ENCODE data around the gene SMARCA4.

Gene SMARCA4

DNA sequence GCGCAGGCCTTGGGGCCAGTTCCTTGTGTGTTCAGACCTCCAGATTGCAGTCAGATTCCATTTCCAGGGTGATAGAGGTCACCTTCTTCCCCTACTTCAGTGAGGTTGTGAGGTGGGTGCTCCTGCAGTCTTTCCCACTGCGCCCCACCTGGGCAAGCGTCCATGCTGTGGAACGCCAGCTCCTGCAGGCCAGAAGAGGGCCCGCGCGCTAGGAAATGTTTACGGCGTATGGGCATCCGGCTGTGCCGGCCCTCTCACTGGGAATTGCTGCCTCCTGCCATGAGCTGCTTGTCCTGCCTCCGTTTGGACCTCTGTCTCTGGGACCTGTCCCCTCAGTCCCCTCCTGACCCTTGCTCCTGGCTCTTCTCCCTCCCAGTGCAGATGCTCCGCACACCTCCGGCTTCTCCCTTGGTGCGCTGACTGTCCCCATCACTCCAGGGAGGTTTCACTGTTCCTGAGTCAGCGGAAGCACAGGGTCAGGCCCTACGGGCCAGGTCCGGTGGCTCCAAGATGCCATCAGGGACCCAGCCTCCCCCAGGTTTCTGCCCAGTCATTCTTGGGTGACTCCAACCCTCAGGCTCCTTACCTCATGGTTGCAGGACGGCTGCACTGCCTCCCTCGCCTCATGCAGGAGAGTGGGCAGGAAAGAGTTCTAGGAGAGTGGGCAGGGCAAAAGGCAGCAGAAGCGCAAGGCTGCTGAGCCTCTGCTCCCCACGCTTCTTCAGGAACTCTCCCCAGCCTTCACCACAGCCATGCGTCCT lies 56.6 kb downstream of the SMARCA4 start:
- no peak for DNase-seq

DNA sequence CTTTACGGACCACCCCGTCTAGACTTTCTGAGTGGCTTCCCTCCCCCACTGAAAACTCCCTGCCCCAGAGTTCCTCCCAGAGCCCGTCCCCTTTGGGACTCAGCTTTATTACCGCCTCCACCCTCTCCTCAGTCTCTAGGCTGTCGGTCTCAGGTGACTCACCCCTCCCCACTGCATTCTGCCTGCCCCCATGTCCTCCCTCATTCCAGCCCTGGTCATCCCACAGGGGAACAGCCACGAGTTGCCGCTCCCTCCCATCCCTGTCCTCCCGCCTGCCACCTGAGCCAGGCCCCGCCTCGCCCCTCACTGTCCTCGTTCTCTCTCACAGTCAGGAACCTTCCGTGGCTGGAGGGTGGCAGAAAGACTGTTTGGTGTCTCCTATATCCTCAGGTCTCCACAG lies 57.3 kb downstream of the SMARCA4 start:
- no peak for DNase-seq

DNA sequence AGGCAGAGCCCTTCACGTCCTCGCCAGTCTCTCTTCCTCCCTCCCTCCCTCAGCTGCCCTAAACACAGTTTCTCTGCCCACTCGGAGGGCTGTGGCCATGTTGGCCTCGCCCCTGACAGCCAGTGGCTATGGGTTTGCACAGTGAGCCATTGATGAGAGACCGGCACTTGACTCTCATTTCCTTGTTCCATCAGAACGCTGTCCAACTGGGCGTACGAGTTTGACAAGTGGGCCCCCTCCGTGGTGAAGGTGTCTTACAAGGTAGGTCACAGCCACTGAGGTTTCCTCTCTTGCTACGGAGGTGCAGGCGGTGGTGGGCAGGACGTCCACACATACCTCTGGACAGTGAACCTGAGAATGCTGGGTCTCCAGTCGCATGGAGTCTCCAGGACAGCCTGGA lies 57.9 kb downstream of the SMARCA4 start:
- no peak for DNase-seq

DNA sequence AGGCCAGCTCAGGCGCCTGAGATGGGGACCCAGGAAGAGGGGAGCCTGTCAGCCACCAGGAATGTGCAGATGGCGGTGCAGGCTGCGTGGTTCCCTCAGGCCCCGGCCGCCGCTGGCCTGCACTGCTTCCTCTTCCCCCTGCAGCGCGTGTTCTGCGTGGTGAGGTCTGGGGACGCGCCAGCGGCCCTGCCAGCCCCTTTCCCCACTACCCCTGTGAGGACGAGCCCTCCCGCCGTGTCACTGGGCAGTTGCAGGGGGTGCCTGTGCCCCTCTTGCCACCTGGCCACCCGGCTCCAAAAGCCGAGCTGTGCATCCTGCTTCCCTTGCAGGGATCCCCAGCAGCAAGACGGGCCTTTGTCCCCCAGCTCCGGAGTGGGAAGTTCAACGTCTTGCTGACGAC lies 58.4 kb downstream of the SMARCA4 start:
- DNase-seq, result no peak

DNA sequence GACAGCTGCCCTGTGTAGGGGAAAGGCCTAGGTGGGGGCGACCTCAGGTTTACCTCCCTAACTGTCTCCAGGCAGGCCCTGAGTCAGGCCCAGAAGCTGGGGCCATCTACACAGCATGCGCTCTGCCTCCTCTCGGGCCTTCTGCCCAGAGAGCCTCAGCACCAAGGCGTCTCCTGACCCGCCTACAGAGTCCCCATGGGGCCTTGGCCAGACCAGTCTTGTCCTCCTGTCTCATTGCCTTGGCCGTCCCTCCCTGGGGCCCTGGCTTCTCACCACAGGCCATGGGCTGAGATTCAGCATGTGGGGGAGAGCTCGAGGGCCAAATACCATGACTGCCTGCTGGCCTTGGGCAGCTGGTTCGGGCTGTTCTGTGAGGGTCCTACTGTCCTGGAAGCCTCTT lies 59.0 kb downstream of the SMARCA4 start:
- no peak for DNase-seq

DNA sequence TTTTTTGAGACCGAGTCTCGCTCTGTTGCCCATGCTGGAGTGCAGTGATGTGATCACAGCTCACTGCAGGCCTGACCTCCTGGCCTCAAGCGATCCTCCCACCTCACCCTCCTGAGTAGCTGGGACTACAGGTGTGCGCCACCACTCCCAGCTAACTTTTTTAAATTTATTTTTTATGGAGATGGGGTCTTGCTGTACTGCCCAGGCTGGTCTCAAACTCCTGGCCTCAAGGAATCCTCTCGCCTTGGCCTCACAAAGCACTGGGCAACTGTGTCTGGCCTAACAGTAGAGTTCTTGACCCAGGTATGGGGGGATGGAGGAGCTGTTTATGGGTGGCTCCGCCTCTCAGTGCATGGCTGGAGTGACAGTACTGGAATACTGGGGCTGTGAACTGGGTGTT lies 59.6 kb downstream of the SMARCA4 start:
- no peak for DNase-seq

DNA sequence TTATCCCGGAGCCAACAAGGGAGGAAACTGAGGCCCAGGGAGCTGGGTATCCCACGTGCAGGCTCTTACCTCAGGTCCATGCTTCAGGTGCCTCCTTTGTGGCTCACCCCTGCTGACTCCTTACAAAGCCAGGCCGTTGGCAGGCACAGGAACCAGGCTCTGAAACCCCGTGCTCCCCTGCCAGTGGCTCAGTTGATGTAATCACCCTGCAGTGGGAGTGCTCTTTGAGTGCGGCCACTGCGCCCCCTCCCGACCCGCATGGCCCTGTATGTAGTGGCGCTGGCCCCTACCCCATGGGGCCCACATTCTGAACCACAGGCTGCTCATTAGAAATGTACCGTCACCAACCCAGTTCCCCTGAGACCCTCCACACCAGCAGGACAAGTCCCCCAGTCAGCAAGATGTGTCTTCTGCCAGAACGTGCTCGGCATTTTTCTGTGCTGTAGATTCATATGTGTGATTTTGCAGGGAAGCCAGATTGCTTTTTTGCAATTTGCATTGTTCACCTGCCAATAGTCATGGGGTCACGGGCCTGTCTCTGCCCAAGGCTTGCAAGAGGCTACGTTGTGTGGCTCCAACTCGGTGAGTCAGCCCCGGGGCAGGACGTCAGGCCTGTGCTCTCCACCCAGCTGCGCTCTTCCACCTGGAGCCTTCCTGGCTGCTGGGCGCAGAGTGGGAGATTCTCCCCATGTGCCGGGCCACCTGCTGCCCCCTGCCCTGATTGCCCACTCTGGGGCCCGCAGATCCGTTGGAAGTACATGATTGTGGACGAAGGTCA lies 60.3 kb downstream of the SMARCA4 start:
- DNase-seq, result no peak

DNA sequence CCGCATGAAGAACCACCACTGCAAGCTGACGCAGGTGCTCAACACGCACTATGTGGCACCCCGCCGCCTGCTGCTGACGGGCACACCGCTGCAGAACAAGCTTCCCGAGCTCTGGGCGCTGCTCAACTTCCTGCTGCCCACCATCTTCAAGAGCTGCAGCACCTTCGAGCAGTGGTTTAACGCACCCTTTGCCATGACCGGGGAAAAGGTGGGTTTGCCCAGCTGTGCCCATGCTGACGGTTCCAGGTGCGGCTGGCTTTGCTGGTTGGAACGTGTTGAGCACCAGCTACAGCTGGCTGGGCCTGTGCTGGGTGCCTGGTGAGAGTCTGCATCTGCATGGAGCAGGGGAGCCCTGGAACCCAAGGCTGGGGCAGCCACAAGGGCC lies 60.9 kb downstream of the SMARCA4 start:
- DNase-seq, result no peak

DNA sequence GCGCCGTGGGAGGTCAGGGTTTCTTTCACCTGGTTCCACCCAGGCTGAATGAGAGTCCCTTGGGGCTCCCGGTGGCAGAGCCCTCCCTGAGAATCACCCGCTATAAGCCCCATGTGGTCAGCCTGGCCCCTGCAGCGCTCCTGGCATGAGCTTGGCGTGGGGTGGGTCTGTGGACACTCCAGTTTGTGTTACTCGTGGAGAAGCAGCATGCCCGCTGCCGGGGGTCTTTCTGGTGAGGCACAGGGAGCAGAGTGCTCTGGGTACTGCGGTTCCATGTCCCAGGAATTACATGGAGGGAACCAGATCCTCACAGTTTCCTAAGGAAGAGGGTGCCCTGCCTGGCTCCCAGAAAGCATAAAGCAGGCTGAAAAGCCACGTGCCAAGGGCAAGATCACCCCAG lies 62.2 kb downstream of the SMARCA4 start:
- DNase-seq, result no peak

DNA sequence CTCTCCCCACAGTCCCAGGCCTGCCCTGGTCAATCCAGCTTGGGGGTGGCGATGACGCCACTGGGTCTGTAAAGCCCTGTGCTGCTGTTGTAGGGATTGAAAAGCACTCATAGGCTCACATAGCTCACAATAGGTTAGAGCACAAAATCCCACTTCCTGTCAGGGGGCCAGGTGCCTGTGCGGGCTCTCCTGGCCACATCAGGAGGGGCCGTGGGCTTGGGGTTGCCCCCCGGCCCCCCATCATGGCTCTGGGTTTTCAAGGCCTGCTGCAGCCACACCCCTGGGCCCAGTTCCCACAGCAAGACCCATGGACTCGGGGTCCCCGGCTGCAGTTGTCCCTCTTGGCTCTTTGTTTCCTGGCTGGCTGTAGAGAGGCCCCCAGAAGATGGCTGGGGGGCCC lies 62.9 kb downstream of the SMARCA4 start:
- DNase-seq, result no peak

DNA sequence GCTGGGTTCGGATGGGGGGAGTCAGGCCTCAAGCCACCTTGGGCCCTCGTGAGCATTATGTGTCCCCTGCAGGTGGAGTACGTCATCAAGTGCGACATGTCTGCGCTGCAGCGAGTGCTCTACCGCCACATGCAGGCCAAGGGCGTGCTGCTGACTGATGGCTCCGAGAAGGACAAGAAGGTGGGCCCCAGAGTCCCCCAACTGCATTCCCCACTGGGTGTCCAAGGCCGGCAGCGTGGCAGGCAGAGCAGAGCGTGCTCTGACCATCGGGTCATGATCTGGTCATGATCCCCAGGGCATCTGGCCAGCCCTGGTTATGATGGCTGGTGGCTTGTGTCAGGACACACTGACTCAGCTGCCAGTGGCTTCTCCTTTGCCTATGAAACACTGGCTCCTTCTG lies 63.4 kb downstream of the SMARCA4 start:
- no peak for DNase-seq

DNA sequence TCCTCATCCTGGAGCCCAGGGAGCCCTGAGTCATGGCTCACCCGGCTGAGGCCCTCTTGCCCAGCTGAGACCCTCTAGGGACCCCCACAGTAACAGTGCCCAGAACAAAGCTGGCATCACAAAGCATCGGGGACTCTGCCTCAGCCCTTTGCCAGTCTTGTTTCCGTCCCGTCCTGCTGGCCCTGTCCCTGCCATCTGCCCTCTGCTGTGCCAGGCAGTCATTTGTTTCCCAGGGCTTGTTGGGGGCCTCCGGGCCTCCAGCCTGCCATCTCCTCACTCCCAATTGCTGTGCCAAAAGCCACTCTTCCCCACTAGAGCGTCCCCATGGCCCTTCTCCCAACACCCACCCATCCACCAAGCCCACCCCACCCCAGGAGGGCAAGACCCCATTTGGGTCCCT lies 64.2 kb downstream of the SMARCA4 start:
- no peak for DNase-seq

DNA sequence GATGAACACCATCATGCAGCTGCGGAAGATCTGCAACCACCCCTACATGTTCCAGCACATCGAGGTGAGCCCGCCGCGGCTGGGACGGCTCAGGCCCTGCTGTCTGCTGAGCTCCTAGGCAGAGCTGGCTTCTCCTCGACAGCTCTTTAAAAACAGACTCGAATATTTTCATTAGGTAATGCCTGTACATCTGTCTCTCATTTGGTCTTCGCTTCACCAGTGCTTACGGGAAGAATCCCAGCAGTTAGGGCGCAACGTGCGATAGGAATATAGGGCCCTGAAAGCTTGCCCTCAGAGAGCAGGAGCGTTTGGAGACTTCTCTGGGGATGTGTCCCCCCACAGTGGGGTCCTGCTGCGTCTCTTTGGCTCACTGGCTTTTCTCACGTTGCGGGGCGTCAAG lies 64.6 kb downstream of the SMARCA4 start:
- DNase-seq, result no peak

DNA sequence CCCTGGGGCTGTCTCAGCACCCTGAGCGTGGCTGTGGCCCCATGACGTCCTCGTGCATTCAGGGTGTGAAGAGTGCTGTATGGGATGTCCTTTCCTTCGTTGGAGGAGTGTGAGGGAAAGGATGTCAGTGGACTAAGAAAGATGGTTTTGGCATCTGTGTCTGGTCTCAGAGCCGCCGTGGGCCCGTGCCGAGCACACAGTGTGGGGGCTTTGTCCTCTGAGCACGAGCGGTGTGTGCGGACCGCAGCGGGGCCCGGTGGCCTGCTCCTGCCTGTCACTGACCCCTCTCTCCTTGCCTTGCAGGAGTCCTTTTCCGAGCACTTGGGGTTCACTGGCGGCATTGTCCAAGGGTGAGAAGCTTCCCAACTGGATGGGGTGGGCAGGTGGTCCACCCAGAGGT lies 65.2 kb downstream of the SMARCA4 start:
- DNase-seq, result no peak

DNA sequence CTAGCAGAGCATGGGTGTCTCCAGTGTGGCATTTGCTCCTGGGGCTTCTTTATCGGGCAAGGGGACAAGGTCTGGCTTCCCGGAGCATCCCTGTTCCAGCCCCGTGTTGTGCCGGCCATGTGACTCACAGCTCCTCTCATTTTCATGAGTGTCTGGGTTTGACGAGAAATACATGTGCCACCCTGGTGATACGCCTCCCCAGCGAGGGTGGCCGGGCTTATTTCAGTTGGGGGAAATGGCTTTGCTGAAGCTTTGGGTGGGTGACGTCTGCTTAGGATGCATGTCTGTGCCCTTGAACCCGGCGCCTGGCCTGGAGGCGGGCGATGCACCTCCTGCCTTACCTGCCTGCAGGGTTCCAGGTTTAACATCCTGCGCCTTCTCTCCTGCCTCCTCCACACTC lies 66.6 kb downstream of the SMARCA4 start:
- no peak for DNase-seq

DNA sequence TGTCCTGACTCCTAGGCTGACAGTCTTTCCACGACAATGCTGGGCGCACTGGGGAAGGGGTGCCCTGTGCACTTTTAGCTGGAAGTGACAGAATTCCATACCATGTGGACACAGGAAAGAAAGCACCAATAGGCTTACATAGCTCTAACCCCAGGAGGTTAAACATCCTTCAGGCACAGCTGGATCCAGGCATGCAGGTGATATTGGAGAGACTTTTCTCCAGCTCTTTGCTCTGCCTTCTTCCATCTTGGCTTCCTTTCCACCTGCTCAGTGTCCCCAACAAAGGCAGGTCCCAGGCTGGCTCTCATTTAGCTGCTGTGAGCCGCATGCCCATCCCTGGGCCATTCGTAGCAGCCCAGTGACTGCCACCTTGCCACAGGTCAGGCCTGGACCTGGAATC lies 67.3 kb downstream of the SMARCA4 start:
- DNase-seq, result no peak

DNA sequence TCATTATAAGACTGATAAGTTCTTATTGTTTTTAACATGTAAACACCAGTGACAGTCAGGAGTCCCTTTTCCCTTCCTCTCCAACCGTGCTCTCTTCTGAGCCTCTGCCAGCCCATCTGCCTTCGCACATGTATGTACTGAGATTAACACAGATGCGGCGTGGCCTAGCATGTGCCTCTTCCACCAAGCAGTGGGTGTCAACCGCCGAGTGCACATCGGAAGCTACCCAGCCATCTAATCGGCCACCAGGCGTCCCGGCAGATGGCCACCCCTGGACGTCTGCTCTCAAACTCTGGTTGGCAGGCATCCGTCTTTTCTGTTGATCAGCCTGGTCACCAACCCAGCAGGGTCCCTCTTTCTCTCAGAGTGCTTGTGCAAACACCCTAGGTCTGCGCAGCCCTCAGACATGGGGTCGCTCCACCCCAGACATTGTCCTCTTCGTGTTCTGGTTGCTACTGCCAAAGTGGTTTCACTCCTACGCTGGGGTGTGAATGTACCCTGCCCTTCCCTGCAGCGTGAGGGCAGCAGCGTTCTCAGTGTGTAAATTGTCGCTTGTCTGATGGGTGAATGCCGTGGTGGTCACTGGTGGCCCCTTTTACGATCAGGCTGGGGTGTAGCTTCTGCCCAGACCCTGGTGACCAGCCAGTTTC lies 70.7 kb downstream of the SMARCA4 start:
- no peak for DNase-seq

DNA sequence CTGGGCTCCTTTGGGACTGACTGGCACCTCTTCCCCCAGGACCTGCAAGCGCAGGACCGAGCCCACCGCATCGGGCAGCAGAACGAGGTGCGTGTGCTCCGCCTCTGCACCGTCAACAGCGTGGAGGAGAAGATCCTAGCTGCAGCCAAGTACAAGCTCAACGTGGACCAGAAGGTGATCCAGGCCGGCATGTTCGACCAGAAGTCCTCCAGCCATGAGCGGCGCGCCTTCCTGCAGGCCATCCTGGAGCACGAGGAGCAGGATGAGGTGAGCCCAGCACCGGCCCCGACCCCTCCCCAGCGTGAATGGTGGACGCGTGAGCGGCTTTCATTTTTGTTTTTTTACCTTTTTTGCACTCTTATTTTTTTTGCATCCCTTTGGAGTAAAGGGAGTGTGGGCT lies 72.4 kb downstream of the SMARCA4 start:
- DNase-seq, result no peak

DNA sequence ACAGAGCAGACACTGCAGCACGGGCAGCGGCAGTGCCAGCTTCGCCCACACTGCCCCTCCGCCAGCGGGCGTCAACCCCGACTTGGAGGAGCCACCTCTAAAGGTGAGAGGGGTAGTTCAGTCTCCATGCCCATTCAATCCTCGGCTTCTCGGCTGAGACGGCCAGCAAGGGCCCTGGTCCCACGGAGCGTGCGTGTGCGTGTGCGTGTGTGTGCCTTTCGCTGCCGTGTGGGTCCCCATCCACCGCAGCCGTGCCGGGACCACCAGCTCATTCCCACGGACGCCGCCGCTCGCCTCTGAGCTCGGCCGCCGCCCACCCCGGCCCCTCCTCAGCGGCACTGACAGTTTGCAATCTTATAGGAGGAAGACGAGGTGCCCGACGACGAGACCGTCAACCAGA lies 72.9 kb downstream of the SMARCA4 start:
- no peak for DNase-seq

DNA sequence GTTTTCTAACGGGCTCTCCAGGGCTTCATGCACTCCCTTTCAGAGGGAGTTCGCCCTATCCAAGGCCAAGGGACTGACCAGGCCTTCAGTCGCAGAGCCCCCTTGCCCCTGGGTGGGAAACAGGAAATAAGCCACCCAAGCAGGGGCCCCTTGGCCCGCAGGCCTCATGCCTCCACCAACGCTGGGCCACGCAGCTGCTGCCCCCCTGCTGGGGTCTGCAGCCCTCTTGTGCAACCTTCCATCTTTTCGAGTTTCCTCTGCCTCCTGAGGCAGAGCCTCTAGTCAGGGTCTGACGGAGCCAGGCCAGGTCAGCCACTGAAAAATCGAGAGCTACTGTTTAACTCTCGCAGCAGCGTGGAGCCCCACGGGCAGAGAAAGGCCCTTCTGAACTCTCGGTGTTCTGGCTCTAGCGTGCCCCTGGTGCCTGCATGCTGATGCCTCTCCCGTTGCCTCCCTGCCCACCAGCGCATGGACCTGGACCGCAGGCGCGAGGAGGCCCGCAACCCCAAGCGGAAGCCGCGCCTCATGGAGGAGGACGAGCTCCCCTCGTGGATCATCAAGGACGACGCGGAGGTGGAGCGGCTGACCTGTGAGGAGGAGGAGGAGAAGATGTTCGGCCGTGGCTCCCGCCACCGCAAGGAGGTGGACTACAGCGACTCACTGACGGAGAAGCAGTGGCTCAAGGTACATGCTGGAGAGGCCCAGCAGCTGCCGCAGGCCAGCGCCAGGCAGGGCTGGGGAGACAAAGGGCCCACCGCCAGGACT lies 73.8 kb downstream of the SMARCA4 start:
- DNase-seq, result no peak

DNA sequence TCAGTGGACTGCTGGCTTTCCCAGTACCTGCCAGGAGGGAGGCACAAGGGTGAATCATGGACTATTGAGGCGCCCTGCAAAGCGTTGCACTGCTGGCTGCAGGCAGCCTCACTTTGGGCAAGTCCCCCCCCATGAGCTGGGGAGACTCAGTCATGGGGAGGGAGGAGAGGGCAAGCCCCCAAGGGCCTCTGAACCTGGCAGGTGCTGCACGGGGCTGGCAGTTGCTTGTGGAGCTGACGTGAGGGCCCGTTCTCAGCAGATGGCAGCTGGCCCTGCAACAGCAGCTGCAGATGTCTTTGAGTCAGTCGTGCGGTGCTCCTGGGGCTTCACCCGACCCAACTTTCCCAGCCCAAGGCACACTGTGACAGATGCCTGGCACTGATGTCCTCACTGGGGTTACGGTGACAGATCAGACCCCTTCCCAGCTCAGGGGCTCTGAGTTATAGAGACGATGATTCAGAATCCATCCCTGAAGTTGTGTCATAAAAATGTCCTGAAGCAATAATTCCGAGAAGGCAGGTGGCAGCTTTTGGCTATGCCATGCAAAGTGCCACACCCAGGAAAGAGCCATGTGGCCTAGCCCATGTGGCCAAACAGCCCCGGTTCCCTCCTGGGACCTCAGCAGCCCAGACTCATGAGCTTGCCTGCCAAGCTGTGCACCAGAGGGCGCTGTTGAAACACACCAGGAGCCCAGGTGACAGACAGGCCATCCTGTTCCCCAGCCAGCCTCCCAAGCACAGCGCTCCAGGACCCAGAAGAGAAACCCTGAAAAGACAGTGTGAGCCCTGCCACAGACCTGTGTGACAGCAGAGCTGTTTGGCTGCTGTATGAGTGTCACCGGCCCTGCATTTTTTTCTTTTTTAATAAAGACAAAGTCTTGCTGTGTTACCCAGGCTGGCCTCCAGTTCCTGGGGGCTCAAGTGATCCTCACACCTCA lies 74.9 kb downstream of the SMARCA4 start:
- DNase-seq, result peak; percentile 29

DNA sequence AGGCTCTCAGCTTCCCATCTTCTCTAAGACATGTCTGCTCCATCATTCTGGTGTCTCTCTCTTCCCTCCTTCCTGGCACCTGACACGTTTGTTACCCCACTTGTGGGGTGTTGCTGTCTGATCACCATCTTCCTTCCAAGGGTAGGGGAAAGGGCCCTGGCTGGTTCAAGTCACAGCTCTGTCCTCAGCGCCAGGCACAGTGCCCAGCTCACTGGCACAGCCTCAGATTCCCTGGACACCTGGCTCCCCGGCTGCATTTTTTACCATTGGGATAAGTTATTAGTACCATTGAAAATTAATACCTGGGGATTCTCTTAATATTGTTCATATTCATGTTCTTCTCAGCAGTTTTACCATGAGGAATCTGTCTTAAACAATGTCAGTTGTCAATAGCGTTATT lies 77.7 kb downstream of the SMARCA4 start:
- no peak for DNase-seq

All from NCI-H526 treated with DMSO at 0.1 percent for 48 hours (cell line).